CD4-positive, alpha-beta T cell treated with Interleukin-21 for 1 hour (primary cell): ENCODE data around the gene WBP1L.

Experiments used
- DNase-seq: peaks from one replicate; pipeline ENCODE4 v3.0.0-alpha.2; 2020

Gene WBP1L

GRCh38 chr10:102781921-102782557, 38.3 kb downstream of the WBP1L start:
- no peak for DNase-seq

- no peak for DNase-seq
Measured at GRCh38 chr10:102782673-102783551, 39.2 kb downstream of the WBP1L start.

GRCh38 chr10:102783568-102783967, 39.8 kb downstream of the WBP1L start:
- no peak for DNase-seq

- DNase-seq, result peak; percentile 22
Measured at GRCh38 chr10:102785818-102786217, 42.1 kb downstream of the WBP1L start.

GRCh38 chr10:102791754-102792395, 48.1 kb downstream of the WBP1L start:
- no peak for DNase-seq

GRCh38 chr10:102795453-102796406, 52.0 kb downstream of the WBP1L start:
- DNase-seq, result no peak

- peak; percentile 47 for DNase-seq
Measured at GRCh38 chr10:102796407-102797176, 52.8 kb downstream of the WBP1L start.

- no peak for DNase-seq
Measured at GRCh38 chr10:102799691-102800471, 56.1 kb downstream of the WBP1L start.

- DNase-seq, result no peak
Measured at GRCh38 chr10:102800611-102801335, 57.0 kb downstream of the WBP1L start.

- DNase-seq, result no peak
Measured at GRCh38 chr10:102801496-102801895, 57.7 kb downstream of the WBP1L start.

GRCh38 chr10:102801978-102802377, 58.2 kb downstream of the WBP1L start:
- no peak for DNase-seq

- no peak for DNase-seq
Measured at GRCh38 chr10:102802920-102803534, 59.3 kb downstream of the WBP1L start.

- DNase-seq, result no peak
Measured at GRCh38 chr10:102804382-102805055, 60.8 kb downstream of the WBP1L start.

GRCh38 chr10:102808380-102808779, 64.6 kb downstream of the WBP1L start:
- no peak for DNase-seq

- DNase-seq, result no peak
Measured at GRCh38 chr10:102811346-102811745, 67.6 kb downstream of the WBP1L start.

GRCh38 chr10:102812231-102812876, 68.6 kb downstream of the WBP1L start:
- no peak for DNase-seq

- DNase-seq, result no peak
Measured at GRCh38 chr10:102813017-102813541, 69.3 kb downstream of the WBP1L start.

- DNase-seq, result no peak
Measured at GRCh38 chr10:102813734-102814452, 70.1 kb downstream of the WBP1L start.
